ENCODE results near the gene ART1. TPM values are rescaled to one million over a fixed set of nuclear protein-coding genes. Genes with fewer than 3 reads are reported as not detected.

Gene ART1
- total RNA-seq, 1 donor from 2014 or later, result not detected

DNA sequence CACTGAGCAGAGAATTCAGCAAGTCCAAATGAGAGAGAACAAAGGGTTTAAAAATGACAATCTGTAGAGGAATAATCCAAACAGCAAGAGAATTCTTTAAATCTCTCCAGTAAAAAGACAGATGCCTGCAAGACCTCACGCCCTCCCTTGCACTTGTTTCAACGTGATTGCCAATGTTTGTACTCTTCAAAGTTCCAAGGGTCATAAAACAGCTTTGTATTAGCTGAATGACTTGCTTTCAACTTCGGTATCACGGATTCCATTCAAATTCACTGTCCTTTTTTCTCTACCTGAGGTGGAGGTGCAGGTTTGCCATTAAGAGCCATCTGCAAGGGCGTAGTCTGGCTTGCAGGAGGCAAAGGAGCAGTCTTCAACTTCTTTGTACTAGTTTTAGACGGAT lies 67.3 kb downstream of the ART1 start:
- peaks cover 70% of the 10 kb centered on the region for H3K36me3 Mint-ChIP-seq (ENCODE audit: low read depth)
- no peak overlapping the region for H3K27ac Mint-ChIP-seq
- intact Hi-C loops (cut with micrococcal nuclease), result no loop called here
- H3K4me3 Mint-ChIP-seq (ENCODE audit: low read depth), result no peak overlapping the region
- no peaks in the 10 kb centered on the region for H3K9me3 Mint-ChIP-seq
- DNase-seq (ENCODE audit: low spot score), result no peak
- H3K4me1 Mint-ChIP-seq (ENCODE audit: low read depth), result peaks cover 3% of the 10 kb centered on the region
- H3K27me3 Mint-ChIP-seq (ENCODE audit: low read depth), result no peaks in the 10 kb centered on the region

Other genes starting within 250 kb of the ART1 start
- gene ART5, start 3.1 kb upstream of the ART1 start, total RNA-seq, result not detected in 2 replicates
- gene CHRNA10, start 26.3 kb downstream of the ART1 start, total RNA-seq, result 2.2 and 2.4 TPM in 2 replicates
- gene NUP98, start 152.4 kb downstream of the ART1 start, total RNA-seq, result 123 and 131 TPM in 2 replicates
- gene PGAP2, start 163.4 kb downstream of the ART1 start, total RNA-seq, result 23.8 and 30.3 TPM in 2 replicates
- gene RHOG, start 195.8 kb downstream of the ART1 start, total RNA-seq, result 174 and 177 TPM in 2 replicates
- 77.6 and 78.0 TPM in 2 replicates for gene STIM1, start 210.5 kb downstream of the ART1 start, total RNA-seq